Measurements from ENCODE around the gene C12orf57. TPM values are rescaled to one million over a fixed set of nuclear protein-coding genes. Genes with fewer than 3 reads are reported as not detected.

Gene C12orf57
- total and polyA plus RNA-seq, 2 of the 8 experiments (the other 6 are each of a cell fraction or from before 2014, with no cell fraction given) = 174 to 993 TPM

DNA sequence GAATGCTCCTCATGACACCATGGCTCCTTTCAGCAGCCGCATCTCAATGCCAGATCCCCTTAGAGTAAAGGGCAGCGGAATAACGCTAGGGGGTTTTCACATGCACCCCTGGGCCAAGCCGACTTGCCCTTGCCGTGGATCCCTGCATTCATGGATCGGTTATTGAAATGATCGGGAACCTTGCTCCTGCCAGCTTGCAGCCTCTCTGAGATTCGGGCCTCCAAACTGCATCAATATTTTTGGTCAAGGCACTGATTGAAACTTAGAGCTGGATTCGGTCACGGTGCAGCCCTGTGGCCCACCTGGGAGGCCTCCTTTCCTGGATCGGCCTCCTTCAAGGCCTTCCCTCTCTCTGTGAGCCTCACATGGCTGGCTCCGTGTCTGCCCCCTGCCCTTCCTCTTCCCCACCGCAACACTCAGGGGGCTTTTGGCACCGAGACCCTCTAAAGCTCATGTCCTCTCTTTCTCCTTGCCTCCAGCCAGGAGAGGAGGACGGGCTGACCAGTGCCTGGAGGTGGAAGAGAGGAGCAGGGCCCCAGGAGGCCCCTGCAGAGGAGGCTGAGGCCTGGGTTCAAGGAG, 9.1 kb downstream of the C12orf57 start:
- Histone ChIP-seq H3K56ac (replicated peaks; ENCODE audit: insufficient read length, low read depth, low read length) (no peak overlapping the region), H2BK15ac (ENCODE audit: low read length) (no peak overlapping the region), H3K9me3 (ENCODE audit: insufficient read depth in 2 of 2, low read depth in 1 of 2, low read length in 1 of 2) (no peaks in the 10 kb centered on the region), H2BK5ac (ENCODE audit: low read depth, low read length) (peak overlapping the region; percentile 52; the same call in 1 of the 2 replicates), H3K4me3 (ENCODE audit: extremely low read depth in 1 of 4, insufficient read depth in 2 of 4, low read depth in 3 of 4, low read length in 4 of 4) (no peak overlapping the region), H3K27me3 (replicated peaks in 1 of 4; ENCODE audit: control insufficient read depth in 3 of 4, extremely low read depth in 1 of 4, insufficient read depth in 3 of 4, low read length in 3 of 4) (no peaks in the 10 kb centered on the region), H2BK120ac (replicated peaks; ENCODE audit: low read depth, low read length) (no peak overlapping the region), H3K18ac (ENCODE audit: extremely low read depth, low read length) (peak overlapping the region; percentile 7; the same call in 1 of the 2 replicates), H3K4ac (replicated peaks; ENCODE audit: insufficient read length, low read depth, low read length) (no peak overlapping the region), H4K20me1 (replicated peaks in 1 of 2; ENCODE audit: control insufficient read depth in 1 of 2, insufficient read depth in 2 of 2, low read length in 2 of 2) (no peaks in the 10 kb centered on the region), H3K79me1 (ENCODE audit: low read depth, low read length) (peaks cover 5% of the 10 kb centered on the region; the same call in 1 of the 2 replicates), H3K36me3 (ENCODE audit: control insufficient read depth in 2 of 4, insufficient read depth in 4 of 4, low read length in 3 of 4) (no peaks in the 10 kb centered on the region), H3K79me2 (ENCODE audit: control insufficient read depth in 1 of 2, insufficient read depth in 2 of 2, low read length in 2 of 2) (no peaks in the 10 kb centered on the region), H3K4me2 (ENCODE audit: insufficient read depth in 1 of 2, low read depth in 2 of 2, low read length in 2 of 2) (no peak overlapping the region), H3K23me2 (ENCODE audit: low read depth, low read length) (no peaks in the 10 kb centered on the region), H4K5ac (ENCODE audit: insufficient read length, low read depth, low read length) (no peak overlapping the region), H2AFZ (ENCODE audit: low read length) (no peak overlapping the region), H2BK20ac (ENCODE audit: low read length) (no peak overlapping the region), H4K91ac (replicated peaks; ENCODE audit: insufficient read length, low read length) (peak overlapping the region; percentile 7), H3K14ac (ENCODE audit: insufficient read length) (no peak overlapping the region), H2AK5ac (ENCODE audit: low read depth, low read length) (no peak overlapping the region), H2BK12ac (ENCODE audit: low read depth, low read length) (no peak overlapping the region), H3K9ac (replicated peaks in 1 of 4; ENCODE audit: extremely low read depth in 1 of 4, low read depth in 3 of 4, low read length in 3 of 4) (no peak overlapping the region), H3K23ac (ENCODE audit: insufficient read length) (no peak overlapping the region), H3K27ac (ENCODE audit: low read depth, low read length) (no peak overlapping the region), H3K4me1 (replicated peaks in 1 of 4; ENCODE audit: control insufficient read depth in 3 of 4, insufficient read depth in 4 of 4, low read length in 3 of 4) (peaks cover 0 to 14% (median 6%) of the 10 kb centered on the region in 4 experiments; a peak in 4 of 7 replicates), H4K8ac (ENCODE audit: extremely low read depth, insufficient read depth, low read length) (peak overlapping the region; percentile 41)
- DNase-seq (ENCODE audit: low read depth in 1 of 2, low spot score in 2 of 2) = no peak
- ChIA-PET CTCF (ENCODE audit: partially characterized antibody) (interaction anchor here (1.0 to 2.9 kb wide), 5 partner anchors 9 to 141 kb away, joined by 3 to 35 read pairs (median 4); partner anchors contain the start of gene C12orf57), POLR2A (ENCODE audit: partially characterized antibody) (interaction anchor here (2.2 to 44.0 kb wide), 4 partner anchors 10 to 81 kb away, joined by 8 to 1596 read pairs (median 524); partner anchors contain the start of genes ATN1, C12orf57, EMG1 and ENO2)
- 89% methylated on average over 13 of the region's 15 CpGs; no CpG with 5 or more reads in 1 of the 2 experiments for WGBS, 2 experiments (ENCODE audit: extremely low coverage in 1 of 2, insufficient coverage in 1 of 2, insufficient read length in 1 of 2, insufficient replicate concordance in 2 of 2, low coverage in 1 of 2, low lambda C conversion rate in 2 of 2, missing lambda C conversion rate in 1 of 2)
- no peak for FAIRE-seq
- no peak for TF ChIP-seq HDAC2 (IDR thresholded peaks at IDR 0.05; ENCODE audit: borderline replicate concordance in 1 of 2, low read depth in 2 of 2, low read length in 2 of 2)
- TF ChIP-seq CEBPB (IDR thresholded peaks at IDR 0.05; ENCODE audit: low read depth, low read length) = no peak
- TF ChIP-seq SAP30 (IDR thresholded peaks at IDR 0.05; ENCODE audit: insufficient read depth, insufficient replicate concordance, low read length) = no peak
- TF ChIP-seq POLR2AphosphoS5 (IDR thresholded peaks at IDR 0.05; ENCODE audit: low read depth, low read length) = no peak
- TF ChIP-seq, protein P1, sequence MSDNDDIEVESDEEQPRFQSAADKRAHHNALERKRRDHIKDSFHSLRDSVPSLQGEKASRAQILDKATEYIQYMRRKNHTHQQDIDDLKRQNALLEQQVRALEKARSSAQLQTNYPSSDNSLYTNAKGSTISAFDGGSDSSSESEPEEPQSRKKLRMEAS (IDR thresholded peaks at IDR 0.05) = no peak
- no peak for TF ChIP-seq NANOG (IDR thresholded peaks at IDR 0.05; ENCODE audit: insufficient read depth, low read depth, low read length, poor library complexity, severe bottlenecking)
- TF ChIP-seq SRF (IDR thresholded peaks at IDR 0.05; ENCODE audit: low read depth, low read length) = no peak
- TF ChIP-seq ZNF274 (IDR thresholded peaks at IDR 0.05; ENCODE audit: borderline replicate concordance, extremely low read depth, low read length) = no peak
- TF ChIP-seq GABPA (IDR thresholded peaks at IDR 0.05; ENCODE audit: borderline replicate concordance, insufficient read depth, low read length) = no peak
- TF ChIP-seq YY1 (IDR thresholded peaks at IDR 0.05; ENCODE audit: low read depth, low read length) = no peak
- no peak for TF ChIP-seq JUN (IDR thresholded peaks at IDR 0.05; ENCODE audit: low read depth, low read length)
- no peak for TF ChIP-seq SIN3A (conservative IDR thresholded peaks at IDR 0.05 in 1 of 2, IDR thresholded peaks at IDR 0.05 in 1 of 2; ENCODE audit: low read depth in 1 of 2, low read length in 2 of 2)

All from H1 (cell line).